DMS79 (cell line): Measurements from ENCODE around the gene INPP5A.
"Not testable (repeated sequence)": the region's sequence is repeated elsewhere in the genome, so short reads cannot be mapped to it uniquely, and the experiment has no call there.

Experiments
- DNase-seq: peaks from one replicate; lab custom pipeline; 2025; lab: John Stamatoyannopoulos, UW

The INPP5A gene

DNA sequence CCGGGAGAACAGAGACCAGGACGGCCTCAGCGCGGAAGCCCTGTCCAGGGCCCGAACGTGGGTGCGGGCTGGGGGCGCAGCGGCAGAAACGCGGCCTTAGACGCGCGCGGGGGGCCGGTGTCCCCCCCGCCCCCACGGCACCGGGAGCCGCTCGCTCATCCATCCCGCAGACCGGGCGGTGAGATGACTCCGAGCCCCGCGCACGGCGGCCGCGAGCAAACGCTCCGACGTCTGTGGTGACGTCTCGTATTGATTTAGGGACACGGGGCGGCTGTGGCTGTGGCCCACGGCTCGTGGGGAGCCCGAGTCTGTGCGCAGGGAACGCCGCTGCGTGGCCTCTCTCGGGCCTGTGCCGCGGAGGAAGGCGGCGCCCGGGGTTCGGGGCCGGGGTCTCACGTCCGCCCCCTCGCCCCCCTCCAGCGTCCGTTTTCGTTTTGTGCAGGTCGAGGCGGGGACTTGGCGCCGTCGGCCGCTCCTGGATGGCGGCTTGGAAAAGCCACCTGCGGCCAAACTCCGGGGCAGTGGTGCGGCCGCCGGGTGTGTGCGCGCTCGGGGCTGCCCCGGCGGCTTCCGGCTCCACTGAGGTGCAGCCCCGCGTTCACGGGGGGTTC, 249.4 kb downstream of the INPP5A start:
- no peak for DNase-seq

DNA sequence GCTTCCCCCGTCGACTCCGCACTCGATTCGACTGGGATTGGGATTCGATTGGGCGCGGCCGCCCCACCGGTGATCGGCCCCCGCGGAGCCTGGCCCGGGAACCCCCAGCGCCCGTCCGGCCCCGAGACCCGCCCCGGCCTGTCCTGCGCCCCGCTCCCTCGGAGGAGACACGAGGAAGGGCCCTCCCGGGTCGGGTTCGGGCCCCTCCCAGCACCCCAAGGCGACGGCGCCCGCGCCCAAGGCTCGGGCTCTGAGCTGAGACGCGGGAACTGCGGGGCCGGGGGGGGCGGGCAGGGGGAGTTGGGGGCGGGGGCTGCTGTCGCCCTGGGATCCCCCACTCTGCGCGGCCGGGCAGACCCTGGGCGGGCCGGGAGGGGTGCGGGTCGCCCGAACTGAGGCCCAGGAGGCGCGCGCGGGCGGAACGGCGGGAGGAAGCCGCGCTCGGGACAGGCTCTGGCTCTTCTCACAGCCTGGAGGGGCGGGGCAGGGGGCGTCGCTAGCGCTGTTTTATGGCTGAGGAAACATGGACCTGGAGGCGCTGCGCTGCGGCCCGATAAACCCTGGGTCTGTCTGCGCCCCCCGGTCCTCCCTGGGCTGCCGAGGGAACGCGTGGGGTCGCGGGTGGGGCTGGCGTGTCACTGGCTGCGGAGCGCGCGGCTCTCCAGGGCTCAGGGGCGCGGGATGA, 250.1 kb downstream of the INPP5A start:
- DNase-seq, result no peak

DNA sequence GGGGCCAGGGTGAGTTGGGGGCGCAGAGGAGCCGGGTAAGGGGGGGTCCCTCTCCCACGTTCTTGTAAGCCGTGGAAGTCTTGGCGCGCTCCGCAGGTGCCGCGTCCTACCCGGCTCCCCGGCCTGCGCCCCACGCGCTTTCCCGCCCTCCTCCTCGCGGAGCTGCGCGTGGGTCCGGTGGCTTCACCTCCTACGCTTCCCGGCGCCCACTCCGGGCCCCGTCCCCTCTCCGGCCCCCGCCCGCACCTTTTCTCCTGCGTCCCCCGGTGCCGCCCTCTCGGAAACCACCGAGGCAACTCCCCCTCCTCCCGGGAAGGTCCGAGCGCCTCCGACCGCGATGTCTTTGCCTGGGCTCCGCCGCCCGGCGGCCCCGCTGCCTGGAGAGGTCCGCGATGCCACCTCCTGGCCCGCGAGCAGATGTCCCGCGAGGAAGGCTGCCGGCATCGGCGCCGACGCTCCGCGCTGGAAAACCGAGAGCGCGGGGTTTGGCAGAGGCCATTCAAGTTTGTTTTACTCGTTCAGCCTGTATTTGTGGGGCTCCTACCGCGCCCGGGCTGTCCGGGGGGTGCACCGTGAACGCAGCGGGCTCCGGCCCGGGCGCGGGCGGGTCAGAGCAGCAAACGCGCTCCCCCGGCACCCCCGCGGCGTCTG, 250.7 kb downstream of the INPP5A start:
- no peak for DNase-seq

DNA sequence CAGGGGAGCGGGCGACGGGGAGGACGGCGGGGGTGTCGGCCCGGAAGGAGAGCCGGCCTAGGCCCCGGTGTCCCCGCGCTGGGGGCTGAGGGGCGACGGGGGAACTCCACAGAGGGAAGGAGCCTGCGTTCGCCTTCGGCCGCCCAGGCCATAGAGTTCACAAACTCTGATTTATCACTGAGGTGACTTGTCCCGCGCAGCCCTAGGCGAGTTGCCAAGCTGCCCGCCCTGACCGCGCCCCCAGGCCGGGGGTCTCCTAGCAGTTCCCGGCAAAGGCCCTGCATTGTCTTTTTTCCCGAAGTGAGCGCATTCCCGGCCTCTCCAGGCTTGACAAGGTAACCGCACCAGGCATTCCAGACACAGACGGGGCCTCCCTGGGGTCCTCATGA, 251.2 kb downstream of the INPP5A start:
- DNase-seq, result no peak

DNA sequence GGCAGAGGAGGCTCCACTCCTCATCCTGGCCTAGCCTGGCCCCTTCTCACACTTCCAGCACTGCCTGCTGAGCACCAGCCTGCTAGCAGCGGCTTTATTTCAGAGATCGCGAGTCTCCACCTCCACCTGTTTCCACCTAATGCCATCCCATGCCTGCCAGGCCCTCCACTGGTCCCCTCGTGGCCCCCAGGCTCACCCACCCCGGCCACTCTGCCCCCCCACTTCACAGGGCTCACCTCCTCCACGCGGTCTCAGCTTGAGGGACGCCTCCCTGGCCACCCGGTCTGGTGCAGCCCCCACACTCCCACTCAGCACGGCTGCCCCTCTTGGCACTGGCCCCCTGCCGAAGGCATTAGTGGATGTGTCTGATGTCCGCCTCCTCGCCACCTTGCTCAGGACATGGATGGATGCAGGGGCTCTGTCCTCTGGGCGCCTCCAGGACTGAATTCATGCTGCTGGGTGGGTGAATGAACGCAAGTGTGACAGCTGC, 252.1 kb downstream of the INPP5A start:
- DNase-seq, result no peak

DNA sequence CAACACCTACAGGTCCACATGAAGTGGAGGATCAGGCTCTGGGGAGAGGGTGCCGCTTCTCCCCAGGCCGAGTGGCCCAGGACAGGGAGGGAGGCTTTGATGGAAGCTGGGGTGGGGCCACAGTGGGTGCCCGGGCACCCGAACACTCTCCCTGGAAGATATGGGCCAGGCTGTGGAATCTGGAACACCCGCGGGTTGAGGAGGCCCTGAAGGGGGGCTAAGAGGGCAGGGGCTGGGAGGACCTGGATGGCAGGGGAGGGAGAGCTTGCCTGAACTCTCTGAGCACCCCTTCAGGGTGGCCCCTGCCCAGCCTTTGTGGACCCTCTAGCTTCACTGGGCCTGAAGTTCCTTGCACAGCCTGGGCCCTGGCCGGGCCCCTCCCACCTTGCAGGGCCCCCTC, 252.9 kb downstream of the INPP5A start:
- no peak for DNase-seq

DNA sequence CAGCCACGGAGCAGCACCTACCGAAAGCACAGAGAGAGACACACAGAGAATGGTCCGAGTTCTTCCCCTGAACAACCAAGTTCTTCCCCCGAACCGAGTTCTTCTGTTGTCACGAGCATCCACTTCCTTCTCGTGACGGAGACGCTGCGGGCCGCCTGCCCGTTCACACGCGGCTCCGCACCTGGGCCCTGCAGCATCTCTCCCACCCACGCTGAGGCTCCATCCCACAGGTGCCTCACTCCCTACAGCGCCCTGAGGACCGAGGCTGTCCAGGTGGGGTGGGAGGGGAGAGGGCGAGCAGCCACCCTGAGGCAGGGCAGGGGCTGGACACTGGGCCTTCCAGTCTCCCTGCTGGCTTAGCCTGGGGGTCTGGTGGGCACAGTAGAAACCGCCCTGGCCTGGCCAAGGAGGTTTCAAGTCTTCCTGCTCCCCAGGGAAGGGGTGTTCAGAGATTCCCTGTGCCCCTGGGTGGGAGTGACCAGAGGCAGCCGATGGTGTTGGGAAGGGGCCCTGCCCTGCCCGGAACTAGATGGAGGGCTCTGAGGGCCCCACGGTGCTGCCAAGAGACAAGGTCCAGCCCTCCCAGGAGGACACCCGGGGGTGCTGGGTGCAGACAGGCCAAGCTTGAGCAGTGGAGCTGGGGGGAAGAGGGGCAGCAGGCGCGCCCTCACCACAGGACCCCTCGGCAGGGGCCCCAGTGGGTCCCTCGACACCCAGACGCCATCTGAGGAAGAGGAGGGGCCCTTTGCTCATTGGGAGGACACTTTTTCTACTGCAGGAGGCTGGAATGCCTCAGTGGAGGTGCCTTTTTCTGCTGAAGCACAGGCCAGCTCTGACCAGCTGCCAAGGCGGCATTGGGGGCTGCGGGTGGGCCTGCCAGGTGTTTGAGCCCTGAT, 253.6 kb downstream of the INPP5A start:
- DNase-seq, result no peak

DNA sequence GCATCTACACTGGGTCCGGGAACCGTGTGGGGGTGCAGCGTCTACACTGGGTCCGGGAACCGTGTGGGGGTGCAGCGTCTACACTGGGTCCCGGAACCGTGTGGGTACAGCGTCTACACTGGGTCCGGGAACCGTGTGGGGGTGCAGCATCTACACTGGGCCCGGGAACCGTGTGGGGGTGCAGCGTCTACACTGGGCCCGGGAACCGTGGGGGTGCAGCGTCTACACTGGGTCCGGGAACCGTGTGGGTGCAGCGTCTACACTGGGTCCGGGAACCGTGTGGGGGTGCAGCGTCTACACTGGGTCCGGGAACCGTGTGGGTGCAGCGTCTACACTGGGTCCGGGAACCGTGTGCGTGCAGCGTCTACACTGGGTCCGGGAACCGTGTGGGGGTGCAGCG, 254.5 kb downstream of the INPP5A start:
- DNase-seq, result not testable (repeated sequence)

DNA sequence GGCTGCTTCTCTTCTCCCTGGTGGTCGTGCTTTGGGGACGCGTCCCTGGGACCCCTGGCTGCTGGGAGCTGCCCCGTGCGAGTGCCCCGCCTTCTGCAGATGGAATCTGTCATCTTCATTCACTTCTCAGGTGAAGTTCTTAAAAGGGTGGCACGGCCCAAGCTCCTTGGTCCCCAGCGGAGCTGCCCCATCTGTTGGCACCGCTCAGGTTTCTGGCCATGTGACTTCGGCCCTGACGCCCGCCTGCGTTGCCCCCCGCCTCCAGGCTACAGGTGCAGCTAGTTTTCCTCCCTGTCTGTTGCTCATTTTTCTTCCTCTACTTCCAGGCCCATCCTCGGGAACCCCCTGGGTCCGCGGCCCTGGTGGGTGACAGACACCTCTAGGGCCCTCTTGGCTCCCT, 255.2 kb downstream of the INPP5A start:
- DNase-seq, result no peak

DNA sequence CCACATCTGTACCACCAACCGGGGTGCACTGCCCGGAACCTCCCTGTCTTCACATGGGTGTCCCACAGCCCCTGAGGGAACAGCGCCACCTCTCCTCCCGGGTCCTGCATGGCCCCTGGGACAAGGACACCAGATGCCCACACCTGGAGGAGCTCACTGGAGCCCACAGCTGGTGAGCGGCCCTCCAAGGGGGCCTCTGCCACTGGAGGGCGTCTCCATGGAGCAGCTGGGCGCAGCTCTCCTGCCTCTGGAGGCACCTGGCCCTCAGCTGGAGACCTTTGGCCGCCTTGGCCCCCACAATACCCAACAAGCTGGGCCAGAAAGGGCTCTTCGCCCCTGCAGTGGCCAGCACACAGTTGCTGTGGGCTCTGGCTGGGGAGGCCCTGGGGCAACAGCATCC, 255.6 kb downstream of the INPP5A start:
- no peak for DNase-seq

DNA sequence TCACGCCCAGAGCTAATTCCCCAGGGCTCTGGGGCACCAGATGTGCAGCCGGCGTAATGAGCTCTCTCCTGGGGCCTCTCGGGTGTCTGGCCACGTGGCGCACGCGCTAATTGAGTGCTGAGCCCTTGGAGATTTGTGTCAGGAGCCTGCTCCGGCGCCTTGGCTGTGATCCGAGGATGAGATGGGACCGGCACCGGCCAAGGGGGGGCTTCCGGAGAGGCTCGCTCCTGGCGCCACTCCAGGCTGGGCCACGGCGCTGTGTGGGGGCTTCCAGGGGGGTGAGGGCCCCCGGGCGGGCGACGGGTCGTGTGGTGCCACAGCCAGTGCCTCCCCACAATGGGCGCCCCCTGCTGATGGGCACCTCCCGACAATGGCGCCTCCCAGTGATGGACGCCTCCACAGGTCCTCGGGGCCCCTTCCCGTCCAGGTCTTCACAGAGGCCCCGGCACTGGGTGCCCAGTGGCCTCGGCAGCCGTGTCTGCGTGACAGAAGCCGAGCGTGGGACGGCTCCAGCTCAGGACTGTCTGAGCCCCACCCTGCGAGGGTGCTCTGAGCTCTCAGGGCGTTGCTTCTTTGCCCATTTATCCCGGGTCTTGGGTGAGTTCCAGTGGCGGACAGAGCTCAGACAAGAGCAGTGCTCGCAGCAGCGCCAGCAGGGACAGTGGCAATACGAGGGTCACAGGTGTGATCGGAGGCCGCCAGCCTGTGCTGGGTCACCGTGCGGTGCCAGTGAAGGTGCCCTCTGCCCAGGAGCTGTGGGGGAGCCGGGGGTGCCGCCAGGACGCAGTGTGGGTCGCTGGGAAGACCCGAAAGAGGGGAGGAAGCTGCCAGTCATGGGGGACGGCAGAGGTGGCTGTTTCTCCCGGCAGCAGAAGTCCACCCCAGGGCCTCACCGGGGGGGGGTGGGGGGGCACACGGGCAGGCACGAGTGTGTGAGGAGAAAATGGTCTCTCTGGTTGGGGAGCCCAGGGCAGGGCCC, 256.6 kb downstream of the INPP5A start:
- DNase-seq, result no peak

DNA sequence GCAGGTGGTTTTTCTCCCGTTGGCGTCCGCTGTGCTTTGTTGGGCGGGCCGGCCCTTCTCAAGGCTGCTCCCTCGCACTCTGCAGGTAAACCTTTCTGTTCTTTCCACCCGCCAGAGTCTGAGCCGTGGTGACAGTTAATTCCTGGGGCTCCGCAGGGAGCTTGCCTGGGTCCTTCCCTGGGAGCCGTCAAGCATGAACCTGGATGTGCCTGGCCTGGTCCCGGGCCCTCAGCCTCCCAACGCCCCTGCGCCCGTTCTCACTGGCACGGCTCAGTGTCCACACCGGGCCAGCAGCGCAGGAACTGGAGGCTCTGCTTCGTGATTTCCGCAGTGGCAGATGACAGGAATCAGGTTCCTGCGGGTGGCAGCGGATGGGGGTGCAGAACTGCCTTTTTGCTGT, 259.3 kb downstream of the INPP5A start:
- DNase-seq, result no peak

DNA sequence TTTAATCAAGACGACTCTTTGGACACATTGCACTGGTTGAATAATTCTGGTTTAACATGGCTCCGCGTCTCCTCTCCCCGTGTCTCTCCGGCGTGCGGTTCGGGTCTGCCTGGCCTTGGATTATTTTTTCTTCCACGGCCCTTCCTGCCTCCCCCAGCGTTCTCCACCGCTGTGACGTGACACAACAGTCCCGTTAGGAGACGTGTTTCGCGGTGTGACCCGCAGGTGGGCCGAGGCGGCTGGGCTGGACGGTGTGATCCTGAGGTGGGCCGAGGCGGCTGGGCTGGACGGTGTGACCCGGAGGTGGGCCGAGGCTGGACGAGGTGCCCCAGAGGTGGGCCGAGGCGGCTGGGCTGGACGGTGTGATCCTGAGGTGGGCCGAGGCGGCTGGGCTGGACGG, 260.4 kb downstream of the INPP5A start:
- not testable (repeated sequence) for DNase-seq

DNA sequence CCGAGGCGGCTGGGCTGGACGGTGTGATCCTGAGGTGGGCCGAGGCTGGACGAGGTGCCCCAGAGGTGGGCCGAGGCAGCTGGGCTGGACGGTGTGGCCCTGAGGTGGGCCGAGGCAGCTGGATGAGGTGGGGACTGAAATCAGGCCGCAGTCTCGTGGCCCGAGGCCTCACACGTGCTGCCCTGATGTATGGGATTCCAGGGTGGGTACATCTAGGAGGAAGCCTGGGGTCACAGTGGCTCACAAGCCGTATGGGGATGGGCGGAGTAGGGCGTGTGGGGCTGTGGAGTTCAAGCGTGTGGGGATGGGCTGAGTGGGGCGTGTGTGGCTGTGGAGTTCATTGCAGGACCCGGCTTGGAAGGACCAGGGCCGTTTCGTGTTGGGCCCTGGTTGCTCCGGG, 260.8 kb downstream of the INPP5A start:
- DNase-seq, result no peak

DNA sequence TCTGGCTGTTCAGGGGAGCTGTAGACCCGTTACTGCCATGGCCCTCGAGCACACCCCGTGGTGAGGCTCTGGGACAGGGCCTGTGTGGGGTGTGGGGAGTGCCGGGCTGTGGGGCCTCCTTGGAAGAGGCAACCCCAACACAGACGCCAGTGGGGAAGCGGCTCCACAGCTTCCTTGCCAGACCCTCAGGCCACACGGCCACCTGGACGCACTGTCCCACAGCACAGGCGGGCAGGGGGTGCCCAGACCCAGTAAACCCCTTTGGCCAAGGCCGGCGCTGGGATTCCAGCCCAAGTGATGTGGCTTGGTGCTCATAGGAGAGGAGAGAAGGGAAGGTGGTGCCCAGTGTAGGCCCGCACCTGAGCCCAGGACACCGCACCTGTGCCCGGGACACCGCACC, 261.3 kb downstream of the INPP5A start:
- DNase-seq, result no peak

DNA sequence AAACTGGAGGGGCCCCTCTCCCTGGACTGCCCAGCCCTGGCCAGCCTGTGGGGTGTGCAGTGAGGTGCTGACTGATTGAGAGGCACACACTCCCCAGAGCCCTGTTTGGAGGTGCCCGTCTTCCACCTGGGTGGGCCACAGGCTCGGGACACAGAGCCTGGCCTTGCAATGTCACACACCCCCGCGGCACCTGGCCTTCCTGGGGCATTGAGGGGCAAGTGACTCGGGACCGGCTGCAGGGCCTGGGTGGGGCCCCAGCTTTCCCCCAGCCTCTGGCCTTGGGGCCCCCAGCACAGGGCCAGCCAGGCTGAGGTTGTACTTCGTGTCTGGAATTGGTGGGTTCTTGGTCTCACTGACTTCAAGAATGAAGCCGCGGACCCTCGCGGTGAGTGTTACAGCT, 262.3 kb downstream of the INPP5A start:
- DNase-seq, result no peak

DNA sequence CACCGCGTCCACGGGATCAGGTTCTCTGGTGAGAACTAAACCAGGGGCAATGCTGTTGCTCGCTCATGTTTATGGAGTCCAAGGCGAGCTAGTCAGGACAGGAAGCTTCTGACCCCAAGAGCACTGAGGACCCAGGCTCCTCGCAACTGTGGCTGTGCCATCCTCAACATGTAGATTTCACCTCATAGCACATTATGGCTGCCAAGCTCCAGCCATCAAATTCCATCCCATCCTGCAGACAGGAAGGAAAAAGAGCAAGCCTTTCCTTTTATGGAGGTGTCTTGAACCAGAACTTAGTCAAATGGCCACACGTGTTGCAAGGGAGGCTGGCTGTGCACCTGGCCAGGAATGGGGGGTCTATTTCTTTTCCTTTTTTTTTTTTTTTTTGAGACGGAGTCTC, 264.5 kb downstream of the INPP5A start:
- DNase-seq, result no peak

DNA sequence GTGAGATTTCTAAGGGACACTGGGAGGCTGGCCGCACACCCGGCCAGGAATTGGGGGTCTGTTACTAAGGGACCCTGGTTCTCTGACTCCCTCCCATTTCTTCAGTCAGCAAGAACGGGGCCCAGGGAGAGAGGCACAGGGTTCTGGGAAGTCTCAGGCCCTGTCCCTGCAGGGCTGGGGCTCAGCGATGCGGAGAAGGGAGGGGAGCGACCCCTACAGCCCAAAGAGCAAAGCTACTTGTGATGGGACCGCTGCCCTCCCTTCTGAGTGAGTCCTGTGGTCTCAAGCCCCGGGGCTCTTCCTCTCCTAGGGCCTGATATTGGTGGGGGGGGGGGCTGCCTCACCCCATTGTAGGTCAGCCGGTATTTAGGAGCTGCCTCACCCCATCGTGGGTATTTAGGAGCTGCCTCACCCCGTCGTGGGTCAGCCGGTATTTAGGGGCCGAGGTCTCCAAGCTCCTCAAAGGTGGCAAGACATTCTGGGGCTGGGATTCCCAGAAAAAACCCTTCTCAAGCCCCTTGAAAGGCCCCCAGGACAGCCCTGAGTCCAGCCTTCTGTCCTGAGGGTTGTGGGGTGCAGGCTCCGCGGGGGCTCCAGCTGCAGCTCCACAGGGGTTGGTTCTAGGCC, 265.2 kb downstream of the INPP5A start:
- DNase-seq, result no peak

DNA sequence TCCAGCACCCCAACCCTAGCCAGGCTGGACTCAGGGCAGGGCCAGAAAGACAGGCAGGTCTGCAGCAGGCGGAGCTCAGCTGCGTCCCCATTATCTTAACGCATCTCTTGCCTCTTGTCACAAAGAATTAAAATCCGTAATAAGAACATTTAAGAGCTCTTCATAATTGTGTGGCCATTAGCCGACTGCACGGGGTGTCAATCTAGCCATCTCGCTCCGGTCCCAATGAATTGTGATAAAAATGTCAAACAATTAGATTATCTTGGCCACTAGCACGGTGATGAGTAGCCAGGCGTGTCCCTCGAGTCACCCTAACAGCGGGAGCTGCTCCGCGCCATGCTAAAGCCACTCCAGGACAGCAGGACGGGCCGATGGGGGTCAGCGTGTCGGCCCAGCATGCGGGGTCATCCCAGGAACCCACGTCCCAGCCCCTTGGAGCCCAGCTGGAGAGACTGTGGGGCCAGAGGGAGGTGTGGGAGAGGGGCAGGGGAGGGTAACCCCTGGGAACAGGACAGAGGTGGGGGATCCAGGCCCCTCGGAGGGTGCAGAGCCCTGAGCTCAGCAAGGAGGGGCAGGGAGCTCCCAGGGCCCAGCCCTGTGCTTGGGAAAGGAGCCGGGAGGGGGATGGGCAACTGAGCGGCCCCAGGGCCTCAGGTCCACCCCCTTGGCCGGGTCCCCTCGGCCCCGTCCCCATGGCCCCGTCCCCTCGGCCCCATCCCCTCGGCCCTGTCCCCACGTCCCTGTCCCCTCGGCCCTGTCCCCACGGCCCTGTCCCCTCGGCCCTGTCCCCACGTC, 266.0 kb downstream of the INPP5A start:
- DNase-seq, result no peak

DNA sequence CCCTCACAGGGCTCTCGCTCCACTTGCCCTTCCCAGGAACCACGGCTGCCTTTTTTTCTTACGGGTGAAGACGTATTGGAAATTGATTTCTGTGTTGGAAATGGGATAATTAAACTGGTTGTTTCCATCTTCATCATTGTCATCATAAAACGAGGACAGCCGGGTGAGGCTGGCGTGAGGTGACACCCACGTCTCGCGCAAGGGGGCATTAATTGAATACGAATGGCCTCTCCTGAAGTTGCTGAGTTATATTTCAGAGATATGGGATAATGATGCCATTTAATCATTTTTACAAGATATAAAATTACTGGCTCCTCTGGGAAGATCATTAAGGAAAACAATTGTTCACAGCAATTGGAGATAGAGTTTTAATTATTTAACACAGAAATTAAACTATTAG, 266.7 kb downstream of the INPP5A start:
- DNase-seq, result no peak
